ENCODE results near the gene SGCD. TPM values are rescaled to one million over a fixed set of nuclear protein-coding genes. Genes with fewer than 3 reads are reported as not detected.

The SGCD gene
- total and polyA plus RNA-seq, 9 of the 15 experiments (the other 6 are each of a cell fraction or from before 2014, with no cell fraction given) = not detected

DNA sequence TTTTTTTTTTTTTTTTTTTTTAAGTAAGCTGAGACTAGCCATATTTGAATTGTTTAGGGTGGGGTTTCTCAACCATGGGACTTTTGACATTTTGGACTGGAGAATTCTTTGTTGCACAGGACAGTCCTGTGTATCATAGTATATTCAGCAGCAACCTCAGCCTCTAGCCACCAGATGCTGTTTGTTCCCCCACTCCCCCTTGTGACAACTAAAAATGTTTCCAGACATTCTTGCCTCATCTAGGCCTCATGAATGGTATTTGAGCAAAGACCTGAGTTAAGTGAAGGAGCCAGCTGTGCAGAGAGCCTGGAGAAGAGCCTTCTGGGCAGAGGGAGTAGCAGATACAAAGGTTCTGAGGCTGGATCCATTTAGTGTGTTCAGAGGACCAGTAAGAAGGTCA lies 155.9 kb downstream of the SGCD start:
- no TSS peak for BruUV-seq (replicated peaks)
- ATAC-seq (no peak), DNase-seq (ENCODE audit: extremely low read depth in 1 of 4, low spot score in 3 of 4) (no peak), FAIRE-seq (no peak)
- POLR2A ChIA-PET = no interaction called here
- in situ Hi-C loops (cut with MboI) (no loop called here), intact Hi-C loops (cut with micrococcal nuclease) (no loop called here)
- no peak overlapping the region for H2AFZ ChIP-seq (ENCODE audit: low read depth, low read length)
- H3K27me3 ChIP-seq (ENCODE audit: control insufficient read depth in 2 of 2, insufficient read depth in 2 of 2, low read length in 2 of 2) = no peaks in the 10 kb centered on the region
- no peak overlapping the region for H3K27ac ChIP-seq (ENCODE audit: extremely low read depth, low read depth, low read length)
- H3K4me2 ChIP-seq (ENCODE audit: insufficient read depth, low read length) = no peak overlapping the region
- no peak overlapping the region for H3K4me3 ChIP-seq
- CTCF ChIA-PET (ENCODE audit: low intra/inter-chr PET ratio) = no interaction called here
- no peaks in the 10 kb centered on the region for H4K20me1 ChIP-seq (replicated peaks; ENCODE audit: control insufficient read depth, insufficient read depth, low read length)
- no peaks in the 10 kb centered on the region for H3K36me3 ChIP-seq (ENCODE audit: control insufficient read depth, insufficient read depth, low read length)
- H3K79me2 ChIP-seq (ENCODE audit: control insufficient read depth, insufficient read depth, low read length) = no peaks in the 10 kb centered on the region
- H3K9me3 ChIP-seq (replicated peaks; ENCODE audit: control insufficient read depth, insufficient read depth, low read depth, low read length) = no peaks in the 10 kb centered on the region; the same call in 1 of the 2 replicates
- H3K4me1 ChIP-seq (replicated peaks in 1 of 2; ENCODE audit: control insufficient read depth in 2 of 2, insufficient read depth in 2 of 2, low read length in 2 of 2) = no peaks in the 10 kb centered on the region
- H3K9me1 ChIP-seq (ENCODE audit: control insufficient read depth, insufficient read depth, low read length) = no peaks in the 10 kb centered on the region
- no peak overlapping the region for H3K9ac ChIP-seq (ENCODE audit: insufficient read depth in 1 of 2, low read depth in 2 of 2, low read length in 2 of 2)
- no peak for TF ChIP-seq ZNF41 (CRISPR knock-in tag; conservative IDR thresholded peaks at IDR 0.05)
- TF ChIP-seq, protein P1, sequence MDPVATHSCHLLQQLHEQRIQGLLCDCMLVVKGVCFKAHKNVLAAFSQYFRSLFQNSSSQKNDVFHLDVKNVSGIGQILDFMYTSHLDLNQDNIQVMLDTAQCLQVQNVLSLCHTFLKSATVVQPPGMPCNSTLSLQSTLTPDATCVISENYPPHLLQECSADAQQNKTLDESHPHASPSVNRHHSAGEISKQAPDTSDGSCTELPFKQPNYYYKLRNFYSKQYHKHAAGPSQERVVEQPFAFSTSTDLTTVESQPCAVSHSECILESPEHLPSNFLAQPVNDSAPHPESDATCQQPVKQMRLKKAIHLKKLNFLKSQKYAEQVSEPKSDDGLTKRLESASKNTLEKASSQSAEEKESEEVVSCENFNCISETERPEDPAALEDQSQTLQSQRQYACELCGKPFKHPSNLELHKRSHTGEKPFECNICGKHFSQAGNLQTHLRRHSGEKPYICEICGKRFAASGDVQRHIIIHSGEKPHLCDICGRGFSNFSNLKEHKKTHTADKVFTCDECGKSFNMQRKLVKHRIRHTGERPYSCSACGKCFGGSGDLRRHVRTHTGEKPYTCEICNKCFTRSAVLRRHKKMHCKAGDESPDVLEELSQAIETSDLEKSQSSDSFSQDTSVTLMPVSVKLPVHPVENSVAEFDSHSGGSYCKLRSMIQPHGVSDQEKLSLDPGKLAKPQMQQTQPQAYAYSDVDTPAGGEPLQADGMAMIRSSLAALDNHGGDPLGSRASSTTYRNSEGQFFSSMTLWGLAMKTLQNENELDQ (CRISPR knock-in tag; IDR thresholded peaks at IDR 0.05; ENCODE audit: borderline replicate concordance) = no peak
- TF ChIP-seq ZNF316 (IDR thresholded peaks at IDR 0.05) = no peak
- no peak for TF ChIP-seq ARHGAP35 (IDR thresholded peaks at IDR 0.05; ENCODE audit: partially characterized antibody)
- no peak for TF ChIP-seq MAZ (CRISPR knock-in tag; conservative IDR thresholded peaks at IDR 0.05 in 1 of 2, IDR thresholded peaks at IDR 0.05 in 1 of 2)
- no peak for TF ChIP-seq NFE2L1 (tag; IDR thresholded peaks at IDR 0.05; ENCODE audit: borderline replicate concordance, low read depth)
- TF ChIP-seq CEBPG (CRISPR knock-in tag; IDR thresholded peaks at IDR 0.05) = no peak
- TF ChIP-seq CEBPG (tag; conservative IDR thresholded peaks at IDR 0.05 in 1 of 2, IDR thresholded peaks at IDR 0.05 in 1 of 2) = no peak
- TF ChIP-seq KDM4B (IDR thresholded peaks at IDR 0.05; ENCODE audit: borderline replicate concordance in 2 of 2, low read depth in 1 of 2) = no peak
- no peak for TF ChIP-seq XRCC4 (IDR thresholded peaks at IDR 0.05; ENCODE audit: extremely low read depth, insufficient read depth, insufficient read length)
- no peak for TF ChIP-seq SP1 (CRISPR knock-in tag; IDR thresholded peaks at IDR 0.05)
- no peak for TF ChIP-seq ZNF347 (CRISPR knock-in tag; IDR thresholded peaks at IDR 0.05; ENCODE audit: low read depth)
- TF ChIP-seq PURB (CRISPR knock-in tag; IDR thresholded peaks at IDR 0.05; ENCODE audit: low read depth) = no peak
- TF ChIP-seq, protein P2, sequence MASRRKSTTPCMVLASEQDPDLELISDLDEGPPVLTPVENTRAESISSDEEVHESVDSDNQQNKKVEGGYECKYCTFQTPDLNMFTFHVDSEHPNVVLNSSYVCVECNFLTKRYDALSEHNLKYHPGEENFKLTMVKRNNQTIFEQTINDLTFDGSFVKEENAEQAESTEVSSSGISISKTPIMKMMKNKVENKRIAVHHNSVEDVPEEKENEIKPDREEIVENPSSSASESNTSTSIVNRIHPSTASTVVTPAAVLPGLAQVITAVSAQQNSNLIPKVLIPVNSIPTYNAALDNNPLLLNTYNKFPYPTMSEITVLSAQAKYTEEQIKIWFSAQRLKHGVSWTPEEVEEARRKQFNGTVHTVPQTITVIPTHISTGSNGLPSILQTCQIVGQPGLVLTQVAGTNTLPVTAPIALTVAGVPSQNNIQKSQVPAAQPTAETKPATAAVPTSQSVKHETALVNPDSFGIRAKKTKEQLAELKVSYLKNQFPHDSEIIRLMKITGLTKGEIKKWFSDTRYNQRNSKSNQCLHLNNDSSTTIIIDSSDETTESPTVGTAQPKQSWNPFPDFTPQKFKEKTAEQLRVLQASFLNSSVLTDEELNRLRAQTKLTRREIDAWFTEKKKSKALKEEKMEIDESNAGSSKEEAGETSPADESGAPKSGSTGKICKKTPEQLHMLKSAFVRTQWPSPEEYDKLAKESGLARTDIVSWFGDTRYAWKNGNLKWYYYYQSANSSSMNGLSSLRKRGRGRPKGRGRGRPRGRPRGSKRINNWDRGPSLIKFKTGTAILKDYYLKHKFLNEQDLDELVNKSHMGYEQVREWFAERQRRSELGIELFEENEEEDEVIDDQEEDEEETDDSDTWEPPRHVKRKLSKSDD (conservative IDR thresholded peaks at IDR 0.05; ENCODE audit: low read length) = no peak
- TF ChIP-seq, protein P3, sequence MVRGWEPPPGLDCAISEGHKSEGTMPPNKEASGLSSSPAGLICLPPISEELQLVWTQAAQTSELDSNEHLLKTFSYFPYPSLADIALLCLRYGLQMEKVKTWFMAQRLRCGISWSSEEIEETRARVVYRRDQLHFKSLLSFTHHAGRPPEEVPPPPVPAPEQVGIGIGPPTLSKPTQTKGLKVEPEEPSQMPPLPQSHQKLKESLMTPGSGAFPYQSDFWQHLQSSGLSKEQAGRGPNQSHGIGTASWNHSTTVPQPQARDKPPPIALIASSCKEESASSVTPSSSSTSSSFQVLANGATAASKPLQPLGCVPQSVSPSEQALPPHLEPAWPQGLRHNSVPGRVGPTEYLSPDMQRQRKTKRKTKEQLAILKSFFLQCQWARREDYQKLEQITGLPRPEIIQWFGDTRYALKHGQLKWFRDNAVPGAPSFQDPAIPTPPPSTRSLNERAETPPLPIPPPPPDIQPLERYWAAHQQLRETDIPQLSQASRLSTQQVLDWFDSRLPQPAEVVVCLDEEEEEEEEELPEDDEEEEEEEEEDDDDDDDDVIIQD (CRISPR knock-in tag; IDR thresholded peaks at IDR 0.05) = no peak
